Tibial nerve (tissue), 4 donors: ENCODE results near the gene DNM3. TPM values are rescaled to one million over a fixed set of nuclear protein-coding genes. Genes with fewer than 3 reads are reported as not detected.

Experiments used
- DNase-seq, 2 donors: peaks; one replicate each; pipeline ENCODE4 v3.0.0-alpha.2; 2019; ENCODE audit warnings: low spot score in 2 of 2
- H3K27ac ChIP-seq, 4 donors: fragments of 200-600 bp; sonication (generic) in 3 of 4; one replicate each; pipeline ENCODE4 v1.5.1; 2017 to 2019; ENCODE audit warnings: mild to moderate bottlenecking in 1 of 4
- H3K27me3 ChIP-seq, 2 donors: fragments of 200-600 bp; sonication (generic) in 1 of 2; one replicate each; pipeline versions ENCODE4 v1.5.1 to v1.6.0; 2017 to 2019
- H3K36me3 ChIP-seq, 3 donors: fragments of 200-600 bp; sonication (generic); one replicate each; pipeline ENCODE4 v1.5.1; 2018 to 2019
- H3K4me1 ChIP-seq, 4 donors: fragments of 200-600 bp; sonication (generic) in 3 of 4; one replicate each; pipeline ENCODE4 v1.5.1; 2017 to 2019
- H3K4me3 ChIP-seq, 4 donors: fragments of 200-600 bp; sonication (generic) in 3 of 4; one replicate each; pipeline ENCODE4 v1.5.1; 2017 to 2019; ENCODE audit warnings: mild to moderate bottlenecking in 1 of 4, moderate library complexity in 1 of 4
- H3K9me3 ChIP-seq, 4 donors: fragments of 200-600 bp; sonication (generic) in 3 of 4; one replicate each; pipeline ENCODE4 v1.5.1; 2017 to 2019
- EP300 ChIP-seq, 2 donors: sonication (generic); formaldehyde crosslinking; IDR thresholded peaks; one replicate each; pipeline ENCODE4 v1.6.1; 2017; ENCODE audit warnings: antibody characterized with exemption in 2 of 2, mild to moderate bottlenecking in 1 of 2
- POLR2A ChIP-seq, 2 donors: fragments of 450-650 bp; IDR thresholded peaks; one replicate each; pipeline ENCODE4 v1.6.1; 2017; ENCODE audit warnings: antibody characterized with exemption in 2 of 2, mild to moderate bottlenecking in 2 of 2, moderate library complexity in 2 of 2
- WGBS, 2 donors: methylation state at CpG; one replicate each; pipeline ENCODE4 v1.1.5; 2018; 5-methylcytosine and 5-hydroxymethylcytosine counted together
- total RNA-seq, 4 donors: library from RNA; depleted of rRNA; stranded (reverse); fragments of >200 nt; gene quantifications; one replicate each; pipeline ENCODE4 v1.1.0, GENCODE V29; 2016
- TF ChIP-seq, protein P1 (sequence below), 5 experiments: fragments of 200-600 bp in 3 of 5; fragments of 450-650 bp in 2 of 5; sonication (generic) in 3 of 5; IDR thresholded peaks; one replicate each; pipeline ENCODE4 v1.5.1; 2016 to 2019; ENCODE audit warnings: antibody characterized with exemption in 5 of 5, mild to moderate bottlenecking in 3 of 5, moderate library complexity in 2 of 5

DNM3 gene
- total RNA-seq, 4 donors from 2014 or later, result 9.8 to 15.3 (median 12.3) TPM

DNA sequence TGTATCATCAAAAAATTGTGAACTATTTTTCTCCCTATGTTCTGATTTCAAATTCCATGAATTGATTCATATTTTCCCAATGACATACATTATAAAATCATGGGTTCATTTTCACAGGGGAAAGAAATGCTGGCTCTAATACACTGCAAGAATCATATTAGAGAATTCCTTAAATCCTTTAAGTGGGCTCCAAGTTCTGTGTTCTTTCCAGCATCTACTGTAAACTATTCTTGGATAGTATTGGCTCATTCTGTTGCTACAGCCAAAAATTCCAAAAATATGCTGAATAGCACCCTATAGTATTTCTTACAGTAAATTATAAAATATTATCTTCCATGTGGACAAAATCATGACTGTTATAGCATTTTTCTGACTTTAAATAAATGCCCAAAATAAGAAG is 560.2 kb downstream of the DNM3 start:
- no peak for DNase-seq
- H3K4me1 ChIP-seq, result peaks cover 5 to 65% (median 33%) of the 10 kb centered on the region in 4 donors
- no peak for TF ChIP-seq EP300 (IDR thresholded peaks at IDR 0.05)
- TF ChIP-seq, protein P1, sequence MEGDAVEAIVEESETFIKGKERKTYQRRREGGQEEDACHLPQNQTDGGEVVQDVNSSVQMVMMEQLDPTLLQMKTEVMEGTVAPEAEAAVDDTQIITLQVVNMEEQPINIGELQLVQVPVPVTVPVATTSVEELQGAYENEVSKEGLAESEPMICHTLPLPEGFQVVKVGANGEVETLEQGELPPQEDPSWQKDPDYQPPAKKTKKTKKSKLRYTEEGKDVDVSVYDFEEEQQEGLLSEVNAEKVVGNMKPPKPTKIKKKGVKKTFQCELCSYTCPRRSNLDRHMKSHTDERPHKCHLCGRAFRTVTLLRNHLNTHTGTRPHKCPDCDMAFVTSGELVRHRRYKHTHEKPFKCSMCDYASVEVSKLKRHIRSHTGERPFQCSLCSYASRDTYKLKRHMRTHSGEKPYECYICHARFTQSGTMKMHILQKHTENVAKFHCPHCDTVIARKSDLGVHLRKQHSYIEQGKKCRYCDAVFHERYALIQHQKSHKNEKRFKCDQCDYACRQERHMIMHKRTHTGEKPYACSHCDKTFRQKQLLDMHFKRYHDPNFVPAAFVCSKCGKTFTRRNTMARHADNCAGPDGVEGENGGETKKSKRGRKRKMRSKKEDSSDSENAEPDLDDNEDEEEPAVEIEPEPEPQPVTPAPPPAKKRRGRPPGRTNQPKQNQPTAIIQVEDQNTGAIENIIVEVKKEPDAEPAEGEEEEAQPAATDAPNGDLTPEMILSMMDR (IDR thresholded peaks at IDR 0.05), result no peak
- TF ChIP-seq POLR2A (IDR thresholded peaks at IDR 0.05), result no peak
- no peaks in the 10 kb centered on the region for H3K27me3 ChIP-seq
- H3K4me3 ChIP-seq, result no peak overlapping the region
- peak overlapping the region in 3 of 4 donors; percentile 49 to 93 (median 92) for H3K27ac ChIP-seq
- H3K36me3 ChIP-seq, result no peaks in the 10 kb centered on the region
- H3K9me3 ChIP-seq, result no peaks in the 10 kb centered on the region

DNA sequence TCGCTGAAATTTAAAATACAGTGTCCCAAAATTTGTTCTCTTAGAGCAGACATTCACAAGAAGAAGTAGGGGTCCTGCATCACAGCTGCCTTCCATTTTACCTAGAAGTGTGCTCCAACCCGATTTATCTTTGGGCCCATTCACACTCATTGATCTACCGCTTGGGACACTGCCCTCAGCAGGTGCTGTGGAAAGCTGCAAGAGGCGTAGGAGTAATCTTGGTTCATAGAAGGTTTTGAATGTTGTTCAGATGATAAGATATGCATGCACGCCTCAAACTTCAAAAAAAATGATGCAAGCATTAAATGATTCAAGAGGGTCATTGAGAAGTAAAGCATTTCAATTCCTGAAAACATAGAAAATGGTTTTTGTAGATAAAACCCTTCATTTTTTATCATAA is 560.6 kb downstream of the DNM3 start:
- Histone ChIP-seq H3K4me1 (peaks cover 5 to 61% (median 31%) of the 10 kb centered on the region in 4 donors), H3K36me3 (no peaks in the 10 kb centered on the region), H3K9me3 (no peaks in the 10 kb centered on the region), H3K4me3 (no peak overlapping the region), H3K27me3 (no peaks in the 10 kb centered on the region), H3K27ac (peak overlapping the region in 1 of 4 donors; percentile 93)
- DNase-seq, result no peak
- no peak for TF ChIP-seq POLR2A (IDR thresholded peaks at IDR 0.05)
- no peak for TF ChIP-seq EP300 (IDR thresholded peaks at IDR 0.05)
- TF ChIP-seq, protein P1 (IDR thresholded peaks at IDR 0.05), result no peak
- WGBS, 2 donors, result 66 to 68% methylated on average over 5 of the region's 5 CpGs

DNA sequence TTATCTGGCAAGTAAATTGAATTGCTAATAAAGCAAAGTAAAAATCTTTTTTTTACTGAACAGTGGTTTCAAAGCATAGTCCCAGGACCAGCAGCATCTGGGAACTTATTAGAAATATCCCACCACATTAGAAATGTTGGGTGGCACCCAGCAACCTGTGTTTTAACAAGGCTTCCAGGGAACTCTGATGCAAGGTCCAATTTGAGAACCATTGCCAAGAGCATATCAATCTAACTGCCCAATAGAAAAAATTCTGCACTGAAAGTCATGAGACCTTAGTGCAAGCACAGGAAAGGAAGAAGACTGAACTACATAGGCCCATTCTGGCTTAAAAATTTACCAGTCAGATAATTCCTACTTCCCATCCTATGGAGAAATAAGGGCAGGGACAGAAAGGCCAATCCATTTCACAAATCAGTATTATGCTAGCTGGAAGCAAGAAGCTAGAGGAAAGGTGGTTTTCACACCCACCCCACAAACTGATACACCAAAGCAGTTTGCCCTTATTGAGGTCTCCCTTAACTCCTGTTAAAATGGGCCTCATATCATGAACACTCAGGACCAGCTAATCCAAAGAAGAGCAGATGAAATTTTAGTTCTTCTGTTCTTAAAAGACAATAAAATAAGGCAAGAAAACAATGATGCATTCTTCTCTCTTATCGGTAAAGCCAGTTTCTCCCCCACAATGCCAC is 561.7 kb downstream of the DNM3 start:
- no peaks in the 10 kb centered on the region for H3K9me3 ChIP-seq
- TF ChIP-seq, protein P1 (IDR thresholded peaks at IDR 0.05), result no peak
- TF ChIP-seq POLR2A (IDR thresholded peaks at IDR 0.05) (no peak), EP300 (IDR thresholded peaks at IDR 0.05) (no peak)
- no peaks in the 10 kb centered on the region for H3K27me3 ChIP-seq
- 17 to 20% methylated on average over 1 of the region's 1 CpG for WGBS, 2 donors
- H3K36me3 ChIP-seq, result no peaks in the 10 kb centered on the region
- peak overlapping the region in 2 of 4 donors; percentile 40 to 93 for H3K27ac ChIP-seq
- no peak for DNase-seq
- no peak overlapping the region for H3K4me3 ChIP-seq
- peaks cover 0 to 50% (median 20%) of the 10 kb centered on the region in 4 donors for H3K4me1 ChIP-seq

DNA sequence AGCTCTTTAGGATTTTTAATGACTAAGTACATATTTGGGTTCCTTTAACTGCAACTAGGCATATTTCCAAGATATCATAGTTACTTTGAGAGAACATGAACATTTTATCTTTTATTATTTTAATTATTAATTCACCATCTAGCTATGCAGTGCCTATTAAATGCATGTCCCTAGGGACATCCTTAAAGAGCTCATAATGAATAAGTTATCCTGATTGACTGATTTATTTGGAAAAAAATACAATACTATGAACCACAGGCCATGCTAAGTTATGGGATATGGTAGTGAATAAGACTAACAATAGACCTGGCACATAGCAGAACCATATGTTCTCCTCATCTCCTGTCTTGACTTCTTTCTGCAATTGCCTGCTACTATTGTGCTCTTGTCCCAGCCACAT is 562.8 kb downstream of the DNM3 start:
- no peaks in the 10 kb centered on the region for H3K36me3 ChIP-seq
- H3K4me1 ChIP-seq, result peaks cover 0 to 39% (median 12%) of the 10 kb centered on the region in 4 donors
- no peak overlapping the region for H3K27ac ChIP-seq
- TF ChIP-seq, protein P1 (IDR thresholded peaks at IDR 0.05), result no peak
- TF ChIP-seq POLR2A (IDR thresholded peaks at IDR 0.05) (no peak), EP300 (IDR thresholded peaks at IDR 0.05) (no peak)
- H3K27me3 ChIP-seq, result no peaks in the 10 kb centered on the region
- no peak overlapping the region for H3K4me3 ChIP-seq
- DNase-seq, result no peak
- H3K9me3 ChIP-seq, result no peaks in the 10 kb centered on the region

DNA sequence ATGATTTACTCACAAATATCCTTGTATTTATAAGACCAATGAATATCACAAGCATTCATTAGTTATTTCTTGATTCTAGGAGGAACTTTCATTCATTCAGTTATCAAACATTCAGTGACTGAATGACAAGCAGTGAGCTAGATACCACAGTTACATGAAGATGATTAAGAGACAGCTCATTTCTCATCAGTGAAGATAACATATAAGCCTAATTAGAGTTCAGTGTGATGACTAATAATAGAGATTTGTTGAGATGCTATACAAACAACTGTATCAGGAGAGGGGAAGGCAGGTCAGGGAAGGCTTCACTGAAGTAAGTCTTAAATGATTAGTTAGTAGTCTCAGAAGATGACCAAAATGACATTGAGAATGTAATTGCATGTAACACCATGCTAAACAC is 564.6 kb downstream of the DNM3 start:
- Histone ChIP-seq H3K27me3 (no peaks in the 10 kb centered on the region), H3K36me3 (no peaks in the 10 kb centered on the region), H3K4me3 (no peak overlapping the region), H3K4me1 (peaks cover 0 to 21% (median 3%) of the 10 kb centered on the region in 4 donors), H3K9me3 (no peaks in the 10 kb centered on the region), H3K27ac (no peak overlapping the region)
- no peak for TF ChIP-seq EP300 (IDR thresholded peaks at IDR 0.05)
- no peak for TF ChIP-seq POLR2A (IDR thresholded peaks at IDR 0.05)
- TF ChIP-seq, protein P1 (IDR thresholded peaks at IDR 0.05), result no peak
- no peak for DNase-seq
